CD4-positive, alpha-beta T cell treated with Interleukin-1 beta for 1 hour (primary cell): ENCODE data around the gene BMP7.

Experiments used
- DNase-seq, 2 donors: peaks; one replicate each; pipeline ENCODE4 v3.0.0-alpha.2; 2020 to 2022

The BMP7 gene

DNA sequence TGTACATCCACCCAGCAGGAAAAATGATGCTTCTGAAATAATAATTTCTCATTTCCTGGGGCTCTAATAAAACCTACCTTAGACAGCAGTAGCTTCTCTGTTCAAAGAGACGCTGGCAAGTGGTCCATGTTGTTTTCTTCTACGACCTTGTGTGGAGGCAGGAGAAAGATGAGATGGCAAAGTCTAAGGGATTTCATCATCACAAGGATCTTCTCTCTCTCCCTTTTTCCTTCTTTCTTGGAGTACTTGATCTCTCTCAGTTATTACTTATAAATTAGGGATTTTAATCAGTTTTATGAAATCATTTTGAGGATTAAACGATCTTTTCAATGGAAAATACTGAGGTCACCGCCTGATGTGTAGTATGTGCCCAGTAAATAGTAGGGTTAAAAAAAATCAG lies 147.5 kb downstream of the BMP7 start:
- DNase-seq, result no peak
